ENCODE data around the gene CCHCR1. TPM values are rescaled to one million over a fixed set of nuclear protein-coding genes. Genes with fewer than 3 reads are reported as not detected.

CCHCR1 gene
- total RNA-seq, 1 experiment from 2014 or later: 45.5 TPM

DNA sequence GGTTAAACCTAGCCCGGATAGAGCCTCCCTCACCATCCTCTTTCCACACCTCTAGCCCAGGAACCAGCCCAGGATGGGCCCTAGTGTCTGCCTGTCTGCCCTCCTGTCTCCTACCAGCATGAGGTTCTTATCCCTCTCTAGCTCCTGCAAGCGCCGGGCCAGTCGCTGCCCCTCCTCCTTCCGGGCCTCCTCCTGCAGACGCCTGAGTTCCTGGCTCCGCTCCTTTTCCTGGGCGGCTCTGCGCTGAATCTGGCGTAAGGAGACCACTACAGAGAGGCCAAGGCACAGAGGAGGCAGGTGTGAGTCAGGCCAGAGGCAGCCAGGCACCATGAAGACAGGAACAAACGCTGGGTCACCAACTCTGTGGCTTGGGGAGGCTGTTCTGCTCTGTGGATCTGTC lies 14.5 kb downstream of the CCHCR1 start:
- Histone ChIP-seq H3T11ph (ENCODE audit: low read length) (no peak overlapping the region), H2BK12ac (ENCODE audit: insufficient read length, low read depth, low read length) (no peak overlapping the region), H2AK5ac (ENCODE audit: insufficient read length, low read length) (no peak overlapping the region), H2BK15ac (ENCODE audit: low read depth, low read length) (no peak overlapping the region), H3K79me2 (ENCODE audit: insufficient read depth, low read length) (no peaks in the 10 kb centered on the region), H4K5ac (ENCODE audit: insufficient read length, low read depth, low read length) (no peak overlapping the region), H3K9ac (ENCODE audit: extremely low read depth, insufficient read length, low read length) (no peak overlapping the region), H2BK120ac (ENCODE audit: low read depth, low read length, poor library complexity, severe bottlenecking) (no peak overlapping the region), H2BK20ac (ENCODE audit: low read depth, low read length, poor library complexity, severe bottlenecking) (no peak overlapping the region), H4K8ac (replicated peaks; ENCODE audit: insufficient read length, low read depth, low read length) (no peak overlapping the region), H3K27me3 (ENCODE audit: insufficient read depth, low read length) (no peaks in the 10 kb centered on the region), H3K79me1 (ENCODE audit: insufficient read depth, low read depth, low read length, poor library complexity, severe bottlenecking) (no peaks in the 10 kb centered on the region), H3K9me3 (ENCODE audit: control insufficient read depth, low read depth, low read length) (no peaks in the 10 kb centered on the region), H3K18ac (ENCODE audit: insufficient read length, low read depth, low read length) (no peak overlapping the region), H2AFZ (ENCODE audit: low read length) (no peak overlapping the region), H3K27ac (ENCODE audit: insufficient read length, low read depth, low read length) (no peak overlapping the region), H3K23ac (ENCODE audit: insufficient read length, low read depth, low read length) (no peak overlapping the region), H4K20me1 (ENCODE audit: control insufficient read depth, insufficient read depth, insufficient read length) (no peaks in the 10 kb centered on the region), H3K14ac (ENCODE audit: insufficient read depth, low read length) (no peak overlapping the region; the same call in 1 of the 2 replicates), H3K4me2 (ENCODE audit: insufficient read depth, insufficient read length, low read length) (no peak overlapping the region), H4K91ac (ENCODE audit: insufficient read length, low read depth, low read length) (no peak overlapping the region), H3K4ac (ENCODE audit: low read depth, low read length) (no peak overlapping the region), H2BK5ac (ENCODE audit: insufficient read length, low read length) (no peak overlapping the region), H3K4me1 (ENCODE audit: insufficient read depth, low read length) (peaks cover 3% of the 10 kb centered on the region; the same call in 1 of the 2 replicates), H3K23me2 (ENCODE audit: insufficient read length, low read depth, low read length, poor library complexity, severe bottlenecking) (no peaks in the 10 kb centered on the region), H3K56ac (ENCODE audit: insufficient read length, low read depth, low read length) (no peak overlapping the region)
- no CpG with 5 or more reads among the region's 11 CpGs for WGBS (ENCODE audit: extremely low coverage, insufficient read length, low lambda C conversion rate)
- Mint-ChIP-seq H3K9me3 (no peaks in the 10 kb centered on the region), H3K4me3 (peak overlapping the region; percentile 26 to 66; a peak in 4 of 5 replicates), H3K36me3 (ENCODE audit: insufficient read depth in 1 of 3, low read depth in 3 of 3) (peaks cover 23 to 53% (median 46%) of the 10 kb centered on the region in 3 experiments), H3K27me3 (ENCODE audit: low read depth) (no peaks in the 10 kb centered on the region; the same call in 1 of the 2 replicates), H3K4me1 (peaks cover 38 to 41% of the 10 kb centered on the region in 2 experiments), H3K27ac (peak overlapping the region; percentile 28 to 89 (median 82); a peak in 5 of 7 replicates)
- TF ChIP-seq, protein P1, sequence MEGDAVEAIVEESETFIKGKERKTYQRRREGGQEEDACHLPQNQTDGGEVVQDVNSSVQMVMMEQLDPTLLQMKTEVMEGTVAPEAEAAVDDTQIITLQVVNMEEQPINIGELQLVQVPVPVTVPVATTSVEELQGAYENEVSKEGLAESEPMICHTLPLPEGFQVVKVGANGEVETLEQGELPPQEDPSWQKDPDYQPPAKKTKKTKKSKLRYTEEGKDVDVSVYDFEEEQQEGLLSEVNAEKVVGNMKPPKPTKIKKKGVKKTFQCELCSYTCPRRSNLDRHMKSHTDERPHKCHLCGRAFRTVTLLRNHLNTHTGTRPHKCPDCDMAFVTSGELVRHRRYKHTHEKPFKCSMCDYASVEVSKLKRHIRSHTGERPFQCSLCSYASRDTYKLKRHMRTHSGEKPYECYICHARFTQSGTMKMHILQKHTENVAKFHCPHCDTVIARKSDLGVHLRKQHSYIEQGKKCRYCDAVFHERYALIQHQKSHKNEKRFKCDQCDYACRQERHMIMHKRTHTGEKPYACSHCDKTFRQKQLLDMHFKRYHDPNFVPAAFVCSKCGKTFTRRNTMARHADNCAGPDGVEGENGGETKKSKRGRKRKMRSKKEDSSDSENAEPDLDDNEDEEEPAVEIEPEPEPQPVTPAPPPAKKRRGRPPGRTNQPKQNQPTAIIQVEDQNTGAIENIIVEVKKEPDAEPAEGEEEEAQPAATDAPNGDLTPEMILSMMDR (conservative IDR thresholded peaks at IDR 0.05): no peak
- DNase-seq: peak; percentile 92
